Measurements from ENCODE around the gene SH3BGRL2. TPM values are rescaled to one million over a fixed set of nuclear protein-coding genes. Genes with fewer than 3 reads are reported as not detected.

The SH3BGRL2 gene
- total RNA-seq, 4 donors from 2014 or later = 25.5 to 65.3 (median 48.8) TPM

DNA sequence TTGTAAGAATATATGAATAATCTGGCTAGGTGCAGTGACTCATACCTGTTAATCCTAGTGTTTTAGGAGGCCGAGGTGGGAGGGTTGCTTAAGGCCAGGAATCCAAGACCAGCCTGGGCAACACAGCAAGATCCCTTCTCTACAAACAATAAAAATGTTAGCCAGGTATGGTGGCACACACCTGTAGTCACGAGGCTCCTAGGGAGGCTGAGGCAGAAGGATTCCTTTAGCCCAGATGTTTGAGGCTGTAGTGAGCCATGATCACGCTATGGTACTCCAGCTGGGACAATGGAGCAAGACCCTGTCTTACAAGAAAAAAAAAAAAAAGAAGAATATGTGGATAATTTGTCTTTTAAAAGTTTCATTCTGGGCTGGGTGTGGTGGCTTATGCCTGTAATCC is 75.4 kb downstream of the SH3BGRL2 start:
- Histone ChIP-seq H3K36me3 (no peaks in the 10 kb centered on the region), H3K27me3 (no peaks in the 10 kb centered on the region), H3K27ac (no peak overlapping the region), H3K4me1 (no peaks in the 10 kb centered on the region), H3K4me3 (no peak overlapping the region), H3K9me3 (no peaks in the 10 kb centered on the region)
- TF ChIP-seq, protein P1, sequence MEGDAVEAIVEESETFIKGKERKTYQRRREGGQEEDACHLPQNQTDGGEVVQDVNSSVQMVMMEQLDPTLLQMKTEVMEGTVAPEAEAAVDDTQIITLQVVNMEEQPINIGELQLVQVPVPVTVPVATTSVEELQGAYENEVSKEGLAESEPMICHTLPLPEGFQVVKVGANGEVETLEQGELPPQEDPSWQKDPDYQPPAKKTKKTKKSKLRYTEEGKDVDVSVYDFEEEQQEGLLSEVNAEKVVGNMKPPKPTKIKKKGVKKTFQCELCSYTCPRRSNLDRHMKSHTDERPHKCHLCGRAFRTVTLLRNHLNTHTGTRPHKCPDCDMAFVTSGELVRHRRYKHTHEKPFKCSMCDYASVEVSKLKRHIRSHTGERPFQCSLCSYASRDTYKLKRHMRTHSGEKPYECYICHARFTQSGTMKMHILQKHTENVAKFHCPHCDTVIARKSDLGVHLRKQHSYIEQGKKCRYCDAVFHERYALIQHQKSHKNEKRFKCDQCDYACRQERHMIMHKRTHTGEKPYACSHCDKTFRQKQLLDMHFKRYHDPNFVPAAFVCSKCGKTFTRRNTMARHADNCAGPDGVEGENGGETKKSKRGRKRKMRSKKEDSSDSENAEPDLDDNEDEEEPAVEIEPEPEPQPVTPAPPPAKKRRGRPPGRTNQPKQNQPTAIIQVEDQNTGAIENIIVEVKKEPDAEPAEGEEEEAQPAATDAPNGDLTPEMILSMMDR (IDR thresholded peaks at IDR 0.05) = no peak
- TF ChIP-seq POLR2A (IDR thresholded peaks at IDR 0.05) = no peak
- no peak for TF ChIP-seq EP300 (IDR thresholded peaks at IDR 0.05)
- 98 to 99% methylated on average over 3 of the region's 3 CpGs for WGBS, 2 donors
- DNase-seq (ENCODE audit: low spot score in 2 of 2) = no peak

DNA sequence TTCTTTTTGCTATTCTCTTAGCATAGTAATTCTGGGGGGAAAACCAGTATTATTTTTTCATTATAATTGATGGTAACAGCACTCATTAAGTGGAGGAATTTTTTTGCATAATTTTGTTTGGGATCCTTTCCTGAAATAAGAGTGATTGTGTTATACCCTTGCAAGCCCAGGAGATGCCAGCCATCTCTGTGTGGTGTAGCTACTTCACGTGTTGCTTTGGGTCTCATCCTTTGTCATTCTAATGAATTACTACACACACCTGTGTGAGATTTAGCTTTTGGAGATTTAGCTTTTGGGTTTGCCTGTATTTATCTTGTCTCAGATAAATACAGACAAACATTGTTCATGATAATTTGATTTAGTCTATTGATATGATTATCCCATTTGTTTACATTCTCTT is 76.5 kb downstream of the SH3BGRL2 start:
- H3K27ac ChIP-seq = no peak overlapping the region
- H3K4me1 ChIP-seq = peaks cover 0 to 7% (median 0%) of the 10 kb centered on the region in 4 donors
- no peak overlapping the region for H3K4me3 ChIP-seq
- 78 to 85% methylated on average over 1 of the region's 1 CpG for WGBS, 2 donors
- no peak for TF ChIP-seq EP300 (IDR thresholded peaks at IDR 0.05)
- no peak for TF ChIP-seq POLR2A (IDR thresholded peaks at IDR 0.05)
- TF ChIP-seq, protein P1 (IDR thresholded peaks at IDR 0.05) = no peak
- no peaks in the 10 kb centered on the region for H3K27me3 ChIP-seq
- H3K36me3 ChIP-seq = no peaks in the 10 kb centered on the region
- no peaks in the 10 kb centered on the region for H3K9me3 ChIP-seq
- DNase-seq (ENCODE audit: low spot score in 2 of 2) = no peak

- no peak overlapping the region for H3K27ac ChIP-seq
- no peak for DNase-seq (ENCODE audit: low spot score in 2 of 2)
- TF ChIP-seq, protein P1 (IDR thresholded peaks at IDR 0.05) = no peak
- TF ChIP-seq EP300 (IDR thresholded peaks at IDR 0.05) (no peak), POLR2A (IDR thresholded peaks at IDR 0.05) (no peak)
- H3K4me1 ChIP-seq = peaks cover 0 to 7% (median 0%) of the 10 kb centered on the region in 4 donors
- no peak overlapping the region for H3K4me3 ChIP-seq
- no peaks in the 10 kb centered on the region for H3K36me3 ChIP-seq
- H3K9me3 ChIP-seq = no peaks in the 10 kb centered on the region
- no peaks in the 10 kb centered on the region for H3K27me3 ChIP-seq
- 70 to 81% methylated on average over 3 of the region's 3 CpGs for WGBS, 2 donors
These were observed 77.1 kb downstream of the SH3BGRL2 start for GRCh38 chr6:79708095-79708791.

DNA sequence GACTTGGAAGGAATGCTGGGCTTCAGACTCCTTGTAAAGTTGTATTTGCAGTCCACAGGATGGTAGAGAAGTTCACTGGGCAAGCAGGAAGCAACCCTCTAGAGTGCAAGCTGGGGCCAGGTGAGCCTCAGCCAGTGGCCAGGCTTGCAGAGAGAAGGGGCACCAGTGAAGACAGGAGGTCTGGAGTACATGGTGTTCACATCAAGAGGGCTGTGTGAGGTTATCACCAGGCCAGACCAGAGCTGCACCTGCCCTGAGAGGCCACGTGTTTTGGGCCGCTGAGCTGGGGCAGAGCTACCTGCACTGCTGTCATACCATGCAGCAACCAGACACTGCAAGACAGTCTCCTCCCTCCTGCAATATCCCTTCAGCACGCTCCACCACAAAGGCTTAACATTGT is 79.0 kb downstream of the SH3BGRL2 start:
- TF ChIP-seq EP300 (IDR thresholded peaks at IDR 0.05) (no peak), POLR2A (IDR thresholded peaks at IDR 0.05) (no peak)
- TF ChIP-seq, protein P1 (IDR thresholded peaks at IDR 0.05) = no peak
- DNase-seq (ENCODE audit: low spot score in 2 of 2) = no peak

GRCh38 chr6:79711167-79711566 is 80.0 kb downstream of the SH3BGRL2 start:
- H3K27me3 ChIP-seq = no peaks in the 10 kb centered on the region
- no peak for DNase-seq (ENCODE audit: low spot score in 2 of 2)
- no peak overlapping the region for H3K27ac ChIP-seq
- H3K9me3 ChIP-seq = no peaks in the 10 kb centered on the region
- TF ChIP-seq EP300 (IDR thresholded peaks at IDR 0.05) (no peak), POLR2A (IDR thresholded peaks at IDR 0.05) (no peak)
- TF ChIP-seq, protein P1 (IDR thresholded peaks at IDR 0.05) = no peak
- H3K36me3 ChIP-seq = no peaks in the 10 kb centered on the region
- peaks cover 0 to 7% (median 0%) of the 10 kb centered on the region in 4 donors for H3K4me1 ChIP-seq
- 78 to 85% methylated on average over 4 of the region's 4 CpGs for WGBS, 2 donors
- no peak overlapping the region for H3K4me3 ChIP-seq

More for the DNA sequence above, 79.0 kb downstream of the SH3BGRL2 start:
- 77 to 85% methylated on average over 3 of the region's 3 CpGs for WGBS, 2 donors
- H3K4me1 ChIP-seq = peaks cover 0 to 7% (median 0%) of the 10 kb centered on the region in 4 donors
- no peaks in the 10 kb centered on the region for H3K9me3 ChIP-seq
- H3K4me3 ChIP-seq = no peak overlapping the region
- no peak overlapping the region for H3K27ac ChIP-seq
- H3K27me3 ChIP-seq = no peaks in the 10 kb centered on the region
- no peaks in the 10 kb centered on the region for H3K36me3 ChIP-seq
